Endothelial cell (in vitro differentiated cells): Measurements from ENCODE around the gene IRF4. TPM values are rescaled to one million over a fixed set of nuclear protein-coding genes. Genes with fewer than 3 reads are reported as not detected.
A peak's percentile ranks its signal among the peaks of the same experiment; 100 is the strongest.

Experiments used
- DNase-seq: peaks from one replicate; pipeline ENCODE4 v3.0.0; 2021; ENCODE audit warnings: low spot score
- H3K27ac Mint-ChIP-seq: one replicate; pipeline ENCODE4 v1.8.0; 2021; ENCODE audit warnings: mixed read lengths, inconsistent platforms; ENCODE audit not compliant: unreplicated experiment
- H3K27me3 Mint-ChIP-seq: one replicate; pipeline ENCODE4 v1.8.0; 2021; ENCODE audit warnings: mild to moderate bottlenecking, moderate library complexity, mixed read lengths, inconsistent platforms; ENCODE audit not compliant: unreplicated experiment
- H3K36me3 Mint-ChIP-seq: one replicate; pipeline ENCODE4 v1.8.0; 2021; ENCODE audit warnings: mild to moderate bottlenecking, low read depth, mixed read lengths, inconsistent platforms; ENCODE audit not compliant: unreplicated experiment
- H3K4me1 Mint-ChIP-seq: one replicate; pipeline ENCODE4 v1.8.0; 2021; ENCODE audit warnings: mild to moderate bottlenecking, mixed read lengths, inconsistent platforms; ENCODE audit not compliant: unreplicated experiment
- H3K4me3 Mint-ChIP-seq: one replicate; pipeline ENCODE4 v1.8.0; 2021; ENCODE audit warnings: mild to moderate bottlenecking, mixed read lengths, inconsistent platforms; ENCODE audit not compliant: unreplicated experiment
- H3K9me3 Mint-ChIP-seq: one replicate; pipeline ENCODE4 v1.8.0; 2021; ENCODE audit warnings: mixed read lengths, inconsistent platforms; ENCODE audit not compliant: unreplicated experiment
- total RNA-seq: library from RNA; stranded (reverse); fragmentation: NEBNext Ultra II Directional; extraction: Animal tissue kit (Norgen Biotek cat#: 25700); gene quantifications from one replicate; pipeline ENCODE4 v1.2.1, GENCODE V29; 2021; ENCODE audit not compliant: unreplicated experiment
- TF ChIP-seq, protein P1 (sequence below): fragments of 200-600 bp; sonication (generic); IDR thresholded peaks from one replicate; pipeline ENCODE4 v1.5.0; 2021; ENCODE audit warnings: antibody characterized with exemption; ENCODE audit not compliant: unreplicated experiment

IRF4 gene
- total RNA-seq, 1 donor from 2014 or later = not detected

DNA sequence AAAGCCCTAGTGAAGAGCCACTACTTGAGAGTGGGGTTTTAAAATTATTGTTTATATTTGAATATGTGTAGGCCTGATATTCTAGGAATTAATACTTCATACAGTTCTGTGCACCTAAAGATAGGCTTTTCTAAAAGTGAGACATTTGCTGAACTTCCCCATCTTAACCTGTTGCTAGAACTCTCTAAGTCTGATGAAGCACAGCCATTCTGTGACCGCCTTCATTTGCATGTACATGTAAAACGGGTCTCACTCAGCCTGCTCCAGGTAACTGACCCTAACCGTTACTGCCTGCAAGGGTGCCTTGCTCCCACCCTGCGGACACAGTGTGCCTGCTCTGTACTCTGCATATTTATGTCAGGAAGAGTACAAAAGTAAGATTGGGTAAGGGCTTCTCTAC lies 44.3 kb upstream of the IRF4 start:
- H3K27me3 Mint-ChIP-seq = peaks cover 15% of the 10 kb centered on the region
- TF ChIP-seq, protein P1, sequence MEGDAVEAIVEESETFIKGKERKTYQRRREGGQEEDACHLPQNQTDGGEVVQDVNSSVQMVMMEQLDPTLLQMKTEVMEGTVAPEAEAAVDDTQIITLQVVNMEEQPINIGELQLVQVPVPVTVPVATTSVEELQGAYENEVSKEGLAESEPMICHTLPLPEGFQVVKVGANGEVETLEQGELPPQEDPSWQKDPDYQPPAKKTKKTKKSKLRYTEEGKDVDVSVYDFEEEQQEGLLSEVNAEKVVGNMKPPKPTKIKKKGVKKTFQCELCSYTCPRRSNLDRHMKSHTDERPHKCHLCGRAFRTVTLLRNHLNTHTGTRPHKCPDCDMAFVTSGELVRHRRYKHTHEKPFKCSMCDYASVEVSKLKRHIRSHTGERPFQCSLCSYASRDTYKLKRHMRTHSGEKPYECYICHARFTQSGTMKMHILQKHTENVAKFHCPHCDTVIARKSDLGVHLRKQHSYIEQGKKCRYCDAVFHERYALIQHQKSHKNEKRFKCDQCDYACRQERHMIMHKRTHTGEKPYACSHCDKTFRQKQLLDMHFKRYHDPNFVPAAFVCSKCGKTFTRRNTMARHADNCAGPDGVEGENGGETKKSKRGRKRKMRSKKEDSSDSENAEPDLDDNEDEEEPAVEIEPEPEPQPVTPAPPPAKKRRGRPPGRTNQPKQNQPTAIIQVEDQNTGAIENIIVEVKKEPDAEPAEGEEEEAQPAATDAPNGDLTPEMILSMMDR = no peak
- H3K9me3 Mint-ChIP-seq = peaks cover 26% of the 10 kb centered on the region

DNA sequence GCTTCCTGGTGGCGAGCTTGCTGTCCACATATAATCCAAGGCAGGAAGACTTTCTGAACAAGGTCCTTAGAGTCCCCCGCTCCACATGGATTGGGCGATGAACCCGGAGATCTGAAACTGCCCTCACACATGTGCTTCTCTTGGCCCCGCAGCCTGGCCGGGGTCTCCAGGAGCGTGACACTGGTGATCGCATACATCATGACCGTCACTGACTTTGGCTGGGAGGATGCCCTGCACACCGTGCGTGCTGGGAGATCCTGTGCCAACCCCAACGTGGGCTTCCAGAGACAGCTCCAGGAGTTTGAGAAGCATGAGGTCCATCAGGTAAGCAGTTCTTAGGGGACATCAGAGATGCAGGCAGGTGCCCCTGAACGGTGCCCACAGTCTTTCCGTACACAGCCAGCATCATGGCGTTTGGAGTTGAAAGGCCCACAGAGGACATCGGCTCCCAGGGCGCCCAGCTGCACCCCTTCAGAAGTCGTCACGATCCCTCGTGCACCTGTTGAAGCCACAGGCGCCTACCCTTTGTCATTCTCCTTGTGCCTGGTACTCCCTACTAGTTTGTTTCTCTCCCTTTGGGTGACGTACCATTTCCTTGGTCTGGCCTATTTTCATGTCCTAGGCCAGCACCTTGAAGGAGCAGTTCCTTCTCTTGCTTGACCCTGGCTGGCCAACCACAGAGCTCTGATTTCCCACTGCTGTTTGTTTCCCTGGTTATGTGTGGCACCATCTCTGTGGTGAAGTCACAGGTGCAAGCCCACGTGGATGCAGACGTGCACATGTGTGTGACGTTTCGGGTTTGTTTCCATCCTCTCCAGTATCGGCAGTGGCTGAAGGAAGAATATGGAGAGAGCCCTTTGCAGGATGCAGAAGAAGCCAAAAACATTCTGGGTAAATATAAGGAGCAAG lies 43.3 kb upstream of the IRF4 start:
- Mint-ChIP-seq H3K27me3 (peaks cover 19% of the 10 kb centered on the region), H3K36me3 (peaks cover 56% of the 10 kb centered on the region), H3K4me1 (no peaks in the 10 kb centered on the region), H3K4me3 (no peak overlapping the region), H3K27ac (no peak overlapping the region), H3K9me3 (peaks cover 31% of the 10 kb centered on the region)
- TF ChIP-seq, protein P1 = no peak
- DNase-seq = no peak

More for the DNA sequence above, 44.3 kb upstream of the IRF4 start:
- no peak overlapping the region for H3K27ac Mint-ChIP-seq
- no peak overlapping the region for H3K4me3 Mint-ChIP-seq
- no peaks in the 10 kb centered on the region for H3K4me1 Mint-ChIP-seq
- peaks cover 51% of the 10 kb centered on the region for H3K36me3 Mint-ChIP-seq
- DNase-seq = no peak

DNA sequence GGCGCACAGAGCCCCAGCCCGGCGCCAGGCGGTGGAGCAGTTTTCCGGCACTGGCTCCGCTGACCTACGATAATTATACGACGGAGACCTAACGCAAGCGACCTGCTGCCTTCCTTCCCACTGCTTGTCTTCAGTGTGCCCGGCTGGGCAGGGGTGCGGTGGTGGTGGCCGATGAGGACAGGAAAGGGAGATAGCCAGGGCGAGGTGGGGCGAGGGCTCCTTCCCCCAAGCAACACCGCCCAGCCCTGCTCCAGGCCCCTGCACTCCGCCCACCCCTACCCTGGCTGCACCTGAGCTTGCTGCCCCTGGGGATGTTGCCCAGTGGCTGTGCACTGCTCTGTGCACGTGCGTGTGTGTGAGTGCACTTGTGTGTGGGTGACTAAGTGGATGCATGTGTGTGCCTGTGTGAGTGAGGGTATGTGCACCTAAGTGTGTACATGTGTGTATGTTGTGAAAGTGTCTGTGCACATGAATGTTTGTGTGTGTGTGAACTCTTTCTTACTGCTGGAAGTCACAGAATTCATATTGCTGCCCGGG lies 42.6 kb upstream of the IRF4 start:
- peaks cover 25% of the 10 kb centered on the region for H3K27me3 Mint-ChIP-seq
- TF ChIP-seq, protein P1 = no peak
- no peak for DNase-seq
- H3K36me3 Mint-ChIP-seq = peaks cover 55% of the 10 kb centered on the region
- H3K9me3 Mint-ChIP-seq = peaks cover 31% of the 10 kb centered on the region
- H3K27ac Mint-ChIP-seq = peak overlapping the region; percentile 9
- no peak overlapping the region for H3K4me3 Mint-ChIP-seq
- no peaks in the 10 kb centered on the region for H3K4me1 Mint-ChIP-seq

DNA sequence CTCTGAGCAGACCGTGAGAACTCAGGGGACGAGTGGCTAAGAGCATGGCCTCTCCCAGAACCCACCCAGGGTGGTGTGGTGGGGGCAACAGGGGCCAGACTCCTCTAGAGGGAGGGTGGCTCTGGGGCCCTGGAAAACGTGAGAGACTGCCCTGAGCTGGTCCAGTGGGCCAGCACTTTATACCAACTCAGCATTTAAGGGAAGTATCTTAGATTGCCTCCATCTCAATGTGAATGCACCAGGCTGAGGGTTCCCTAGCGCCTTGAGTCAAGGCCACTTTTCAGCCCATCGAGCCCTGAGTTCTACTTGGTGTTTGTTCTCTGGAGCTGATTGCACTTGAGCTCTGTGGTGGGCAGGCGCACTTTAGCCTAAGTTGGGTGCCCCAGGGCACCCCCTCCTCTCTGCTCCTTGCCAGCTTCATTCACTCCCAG lies 42.0 kb upstream of the IRF4 start:
- peaks cover 28% of the 10 kb centered on the region for H3K9me3 Mint-ChIP-seq

More for the DNA sequence above, 42.0 kb upstream of the IRF4 start:
- Mint-ChIP-seq H3K27me3 (peaks cover 28% of the 10 kb centered on the region), H3K36me3 (peaks cover 56% of the 10 kb centered on the region), H3K4me1 (no peaks in the 10 kb centered on the region), H3K27ac (peak overlapping the region; percentile 21), H3K4me3 (no peak overlapping the region)
- TF ChIP-seq, protein P1 = no peak
- no peak for DNase-seq
